MCF 10A (cell line): ENCODE results near the gene GYPC. TPM values are rescaled to one million over a fixed set of nuclear protein-coding genes. Genes with fewer than 3 reads are reported as not detected.

Experiments used
- BruUV-seq: library from RNA; stranded (reverse); fragments of 400-500 nt; replicated peaks from 2 replicates; lab custom pipeline; 2021; lab: Mats Ljungman, UMichigan
- CTCF ChIA-PET: fragments of 300-600 bp; sonication (Branson Sonifier 250); formaldehyde crosslinking; extraction: SDS; loops from one replicate; lab custom pipeline; 2021; ENCODE audit warnings: antibody characterized with exemption, inconsistent platforms; lab: Yijun Ruan, JAX
- POLR2A ChIA-PET: fragments of 300-600, 350-650 bp; sonication (Branson Sonifier 250); formaldehyde crosslinking; extraction: SDS; loops from one replicate; lab custom pipeline; 2020; ENCODE audit warnings: antibody characterized with exemption, inconsistent platforms; lab: Yijun Ruan, JAX
- DNase-seq: peaks from one replicate; pipeline ENCODE4 v3.0.0-alpha.2; 2018; ENCODE audit not compliant: unreplicated experiment
- H3K27ac Mint-ChIP-seq: one replicate; pipeline ENCODE4 v1.8.0; 2022; ENCODE audit warnings: mild to moderate bottlenecking, low read depth, mixed read lengths; ENCODE audit not compliant: unreplicated experiment
- H3K27me3 Mint-ChIP-seq: one replicate; pipeline ENCODE4 v1.8.0; 2022; ENCODE audit warnings: mixed read lengths; ENCODE audit not compliant: insufficient read depth, unreplicated experiment
- H3K36me3 Mint-ChIP-seq: one replicate; pipeline ENCODE4 v1.8.0; 2022; ENCODE audit warnings: mild to moderate bottlenecking, moderate library complexity, mixed read lengths; ENCODE audit not compliant: insufficient read depth, unreplicated experiment
- H3K4me1 Mint-ChIP-seq: one replicate; pipeline ENCODE4 v1.8.0; 2022; ENCODE audit warnings: mixed read lengths; ENCODE audit not compliant: insufficient read depth, unreplicated experiment
- H3K4me3 Mint-ChIP-seq: one replicate; pipeline ENCODE4 v1.8.0; 2022; ENCODE audit warnings: mild to moderate bottlenecking, moderate library complexity, mixed read lengths; ENCODE audit not compliant: unreplicated experiment
- H3K9me3 Mint-ChIP-seq: one replicate; pipeline ENCODE4 v1.8.0; 2022; ENCODE audit warnings: mixed read lengths; ENCODE audit not compliant: unreplicated experiment
- CTCF ChIP-seq: fragments of 200-600 bp; IDR thresholded peaks from one replicate; pipeline ENCODE4 v1.8.0; 2022; ENCODE audit warnings: antibody characterized with exemption, mild to moderate bottlenecking; ENCODE audit not compliant: unreplicated experiment
- intact Hi-C: fragments of 100-400 bp; cut with micrococcal nuclease; formaldehyde crosslinking; loops from 2 replicates; pipeline ENCODE4 v1.14.1; 2022
- total RNA-seq: library from RNA; stranded (reverse); gene quantifications from 2 replicates; pipeline ENCODE4 v1.2.3, GENCODE V29; 2022

GYPC gene
- total RNA-seq, 1 experiment from 2014 or later: not detected

DNA sequence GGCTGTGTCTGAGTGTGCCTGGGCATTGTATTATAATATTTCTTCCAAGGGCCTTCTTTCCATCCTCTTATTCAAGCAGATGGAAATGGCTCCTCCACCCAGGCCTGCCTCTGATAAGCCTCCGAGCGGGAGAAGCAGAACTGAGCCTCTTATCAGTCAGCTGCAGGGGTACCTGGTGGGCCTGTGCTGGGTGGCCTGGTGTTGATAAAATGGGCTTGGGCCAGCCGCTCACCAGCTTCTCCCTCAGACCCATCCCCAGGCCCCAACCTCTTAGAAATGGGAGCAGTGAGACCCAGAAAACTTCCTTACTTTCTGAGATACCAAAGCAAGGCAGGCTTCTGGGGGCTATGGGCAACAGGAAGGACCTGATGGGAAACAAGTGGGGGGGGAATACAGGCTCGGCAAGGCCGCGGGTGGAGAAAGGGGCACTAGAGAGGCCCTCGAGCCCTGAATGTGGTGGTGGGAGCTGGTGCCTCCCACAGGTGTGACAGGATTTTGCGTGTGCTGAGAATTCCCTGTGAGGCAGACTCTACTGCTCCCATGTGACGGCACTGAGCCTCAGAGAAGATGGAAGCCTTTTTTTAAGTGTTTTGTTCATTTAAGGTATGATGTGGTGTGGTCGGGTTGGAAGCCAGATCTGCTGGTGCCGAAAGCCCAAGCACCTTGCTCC is 18.3 kb downstream of the GYPC start:
- TF ChIP-seq CTCF: no peak
- Mint-ChIP-seq H3K36me3 (peaks cover 5% of the 10 kb centered on the region), H3K4me1 (no peaks in the 10 kb centered on the region), H3K4me3 (no peak overlapping the region), H3K9me3 (peaks cover 25% of the 10 kb centered on the region), H3K27ac (no peak overlapping the region), H3K27me3 (no peaks in the 10 kb centered on the region)
- BruUV-seq: no TSS peak
- ChIA-PET CTCF (interaction anchor here (1.5 kb wide), 1 partner anchor 23 kb away, joined by 3 read pairs; no protein-coding TSS in a partner anchor), POLR2A (no interaction called here)
- DNase-seq: no peak
- intact Hi-C loops: no loop called here

DNA sequence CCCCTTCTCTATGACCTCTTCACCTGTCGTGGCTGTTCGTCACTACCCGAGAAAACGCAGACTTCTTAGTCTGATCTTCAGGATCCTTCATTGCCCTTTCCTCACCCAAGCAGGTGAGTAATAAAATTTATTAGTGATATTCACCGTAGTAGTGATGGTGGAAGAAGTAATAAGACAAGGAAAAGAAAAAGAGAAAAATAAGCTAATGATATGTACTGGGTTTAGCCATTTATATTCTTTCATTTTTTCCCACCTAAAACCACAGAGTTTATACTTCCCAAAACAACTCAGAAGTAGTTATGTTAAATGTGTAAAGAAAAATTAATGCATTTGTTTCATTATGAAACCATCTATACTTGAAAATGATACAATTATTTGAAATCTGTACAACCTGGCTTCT is 19.7 kb downstream of the GYPC start:
- CTCF ChIA-PET: interaction anchor here (1.5 kb wide), 1 partner anchor 24 kb away, joined by 3 read pairs; no protein-coding TSS in a partner anchor
- no peak for TF ChIP-seq CTCF
- POLR2A ChIA-PET: no interaction called here

DNA sequence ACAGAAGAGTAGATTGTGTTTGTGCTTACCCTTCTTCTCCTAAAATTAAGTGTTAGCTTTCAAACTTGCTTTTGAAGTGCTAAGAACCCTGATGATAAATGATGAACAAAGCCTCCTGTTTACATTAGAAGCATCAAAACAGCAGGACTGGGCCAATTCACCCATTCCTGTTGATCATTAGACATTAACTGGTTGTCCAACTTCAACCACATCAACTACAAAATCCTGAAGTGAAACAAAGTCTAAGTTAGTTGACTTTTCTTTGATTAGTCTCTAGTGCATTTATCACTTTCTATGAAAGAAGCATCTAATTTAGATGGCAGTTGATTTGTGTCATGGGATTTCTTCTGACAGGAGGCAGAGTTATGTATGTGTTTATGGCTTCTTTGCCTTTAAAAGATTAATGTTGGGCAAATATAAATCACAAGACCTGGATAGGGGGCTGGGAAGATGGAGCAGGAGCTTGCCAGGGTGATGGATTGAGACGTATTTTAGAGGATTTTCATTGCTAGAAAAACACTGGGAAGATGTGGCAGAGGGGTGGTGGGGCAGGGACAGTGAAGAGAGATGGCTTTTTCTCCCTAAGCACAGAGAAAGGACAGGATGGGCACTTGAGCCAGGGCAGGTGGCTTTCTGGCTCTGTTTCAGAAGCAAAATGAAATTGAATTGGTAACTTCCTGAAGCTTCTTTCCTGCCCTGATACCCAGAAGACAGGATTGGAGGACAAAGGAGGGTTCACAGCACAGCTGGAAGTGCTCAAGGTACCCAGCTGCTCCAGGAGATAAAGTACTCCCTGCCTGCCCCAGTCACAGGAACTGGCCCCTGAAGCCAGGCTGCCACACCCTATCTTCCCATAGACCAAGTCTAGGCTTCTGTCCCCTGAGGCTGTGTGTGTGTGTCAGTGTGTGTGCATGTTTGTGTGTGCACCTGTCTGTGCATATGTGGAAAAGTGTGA is 20.5 kb downstream of the GYPC start:
- CTCF ChIA-PET: no interaction called here
- H3K4me1 Mint-ChIP-seq: no peaks in the 10 kb centered on the region
- no peak overlapping the region for H3K4me3 Mint-ChIP-seq
- H3K36me3 Mint-ChIP-seq: peaks cover 5% of the 10 kb centered on the region
- no peak overlapping the region for H3K27ac Mint-ChIP-seq
- BruUV-seq: no TSS peak
- peaks cover 8% of the 10 kb centered on the region for H3K27me3 Mint-ChIP-seq
- POLR2A ChIA-PET: no interaction called here
- no peak for TF ChIP-seq CTCF
- peaks cover 25% of the 10 kb centered on the region for H3K9me3 Mint-ChIP-seq
- intact Hi-C loops: no loop called here
- no peak for DNase-seq

More for the DNA sequence above, 19.7 kb downstream of the GYPC start:
- H3K4me1 Mint-ChIP-seq: no peaks in the 10 kb centered on the region
- no peak overlapping the region for H3K27ac Mint-ChIP-seq
- no peak for DNase-seq
- intact Hi-C loops: no loop called here
- H3K27me3 Mint-ChIP-seq: no peaks in the 10 kb centered on the region
- no peak overlapping the region for H3K4me3 Mint-ChIP-seq
- peaks cover 25% of the 10 kb centered on the region for H3K9me3 Mint-ChIP-seq
- no TSS peak for BruUV-seq
- peaks cover 5% of the 10 kb centered on the region for H3K36me3 Mint-ChIP-seq

DNA sequence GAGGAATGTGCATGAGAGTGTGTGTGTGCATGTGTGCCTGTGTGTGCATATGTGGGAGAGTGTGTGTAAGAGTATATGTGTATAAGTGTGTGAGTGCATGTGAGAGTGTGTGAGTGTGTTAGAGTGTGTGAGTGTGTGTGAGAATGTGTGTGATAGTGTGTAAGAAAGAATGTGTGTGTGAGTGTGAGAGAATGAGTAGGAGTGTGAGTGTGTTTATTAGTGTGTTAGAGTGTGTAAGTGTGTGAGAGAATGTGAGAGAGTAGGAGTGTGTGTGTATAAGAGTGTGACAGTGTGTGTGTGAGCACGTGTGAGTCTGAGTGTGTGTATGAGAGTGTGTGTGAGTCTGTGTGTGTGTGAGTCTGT is 21.2 kb downstream of the GYPC start:
- peaks cover 25% of the 10 kb centered on the region for H3K9me3 Mint-ChIP-seq
- no peak for DNase-seq
- intact Hi-C loops: no loop called here
- POLR2A ChIA-PET: no interaction called here
- peaks cover 5% of the 10 kb centered on the region for H3K36me3 Mint-ChIP-seq
- BruUV-seq: no TSS peak
- H3K4me1 Mint-ChIP-seq: no peaks in the 10 kb centered on the region
- peaks cover 11% of the 10 kb centered on the region for H3K27me3 Mint-ChIP-seq
- no peak overlapping the region for H3K4me3 Mint-ChIP-seq
- H3K27ac Mint-ChIP-seq: no peak overlapping the region
- CTCF ChIA-PET: no interaction called here
- no peak for TF ChIP-seq CTCF
